Prostate gland (tissue), 2 donors: ENCODE measurements around the gene DOCK3.

ENCODE experiments used
- CTCF ChIP-seq, 4 experiments: fragments of 200-600 bp in 2 of 4; fragments of 450-650 bp in 2 of 4; sonication (generic) in 2 of 4; IDR thresholded peaks; 1 replicate in 3 of 4; 2 replicates in 1 of 4; pipeline ENCODE4 v1.5.1; 2016 to 2019; ENCODE audit warnings: antibody characterized with exemption in 4 of 4, mild to moderate bottlenecking in 2 of 4, moderate library complexity in 2 of 4
- POLR2A ChIP-seq: fragments of 450-650 bp; IDR thresholded peaks from one replicate; pipeline ENCODE4 v1.6.1; 2016; ENCODE audit warnings: antibody characterized with exemption, mild to moderate bottlenecking

- TF ChIP-seq POLR2A (no peak), CTCF (IDR thresholded peaks at IDR 0.05) (no peak)
Measured at GRCh38 chr3:50883755-50884154, 209.0 kb downstream of the DOCK3 start.
